ENCODE results near the gene DPY19L1.
"Not testable (repeated sequence)": the region's sequence is repeated elsewhere in the genome, so short reads cannot be mapped to it uniquely, and the experiment has no call there.

Gene DPY19L1

DNA sequence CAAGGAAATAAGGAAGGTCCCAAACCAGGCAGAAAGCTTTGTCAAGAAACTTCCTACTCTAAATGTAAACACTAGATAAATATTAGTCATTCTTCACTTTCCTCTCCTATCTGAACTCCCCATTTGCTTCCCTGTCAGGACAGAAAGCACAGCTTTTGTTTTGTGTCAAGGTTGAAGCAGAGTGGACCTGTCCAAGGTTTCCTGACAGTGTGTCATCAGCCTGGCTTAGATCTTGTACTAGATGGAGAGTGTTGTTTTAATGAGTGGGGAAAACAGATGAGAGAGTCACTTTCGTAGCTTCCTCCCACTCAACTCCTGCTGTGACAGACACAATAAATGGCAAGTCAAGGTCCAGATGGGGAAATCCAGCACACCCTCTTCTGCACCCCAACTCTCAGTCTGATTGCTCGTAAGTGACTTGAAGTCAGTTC, 101.5 kb downstream of the DPY19L1 start:
- DNase-seq (ENCODE audit: insufficient read length, low spot score); FAIRE-seq: not testable (repeated sequence)

- FAIRE-seq = no peak
- no peak for DNase-seq (ENCODE audit: insufficient read length, low spot score)
Observed at GRCh38 chr7:34931739-34932138, 105.5 kb downstream of the DPY19L1 start.

GRCh38 chr7:34929783-34930182, 107.5 kb downstream of the DPY19L1 start:
- DNase-seq (ENCODE audit: insufficient read length, low spot score); FAIRE-seq: not testable (repeated sequence)

- FAIRE-seq (no peak), DNase-seq (ENCODE audit: insufficient read length, low spot score) (no peak)
Observed at GRCh38 chr7:34928560-34928959, 108.7 kb downstream of the DPY19L1 start.

DNA sequence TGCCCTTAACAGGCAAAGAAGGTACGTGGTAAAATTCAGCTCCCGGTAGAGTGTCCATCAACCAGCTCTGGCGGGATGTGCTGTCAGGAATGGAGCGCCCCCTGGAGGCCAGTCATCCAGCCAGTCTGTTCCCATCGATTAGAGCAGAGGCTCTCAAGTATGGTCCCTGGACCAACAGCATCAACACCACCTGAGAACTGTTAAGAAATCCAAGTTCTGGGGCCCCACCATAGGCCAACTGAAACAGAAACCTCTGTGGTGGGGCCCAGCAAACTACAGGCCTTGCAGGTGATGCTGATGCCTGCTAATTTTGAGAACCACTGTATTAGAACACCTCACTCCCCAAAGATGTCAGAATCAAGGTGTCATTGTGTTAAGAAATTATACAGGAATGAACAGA, 109.2 kb downstream of the DPY19L1 start:
- no peak for DNase-seq (ENCODE audit: insufficient read length, low spot score)
- peak; percentile 83 for FAIRE-seq

DNA sequence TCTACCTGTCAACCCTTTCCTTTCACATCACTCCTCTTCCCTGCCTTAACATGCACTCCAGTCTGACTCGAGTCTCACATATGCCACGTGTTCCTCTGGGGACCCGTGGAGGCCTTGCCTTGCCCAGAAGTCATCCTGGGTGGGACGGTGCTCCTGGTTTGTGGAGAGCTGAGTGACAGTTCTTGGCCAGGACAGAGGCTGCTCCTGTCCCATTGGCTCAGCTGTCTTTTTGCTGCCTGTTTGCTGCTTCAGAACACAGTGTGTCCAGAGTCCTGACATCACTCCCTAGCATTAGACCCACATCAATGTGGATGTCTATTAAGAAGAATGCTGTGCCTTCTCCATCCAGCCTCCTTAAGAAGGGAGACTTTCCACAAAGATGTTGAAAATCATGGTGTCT, 116.8 kb downstream of the DPY19L1 start:
- FAIRE-seq; DNase-seq (ENCODE audit: insufficient read length, low spot score): not testable (repeated sequence)

DNA sequence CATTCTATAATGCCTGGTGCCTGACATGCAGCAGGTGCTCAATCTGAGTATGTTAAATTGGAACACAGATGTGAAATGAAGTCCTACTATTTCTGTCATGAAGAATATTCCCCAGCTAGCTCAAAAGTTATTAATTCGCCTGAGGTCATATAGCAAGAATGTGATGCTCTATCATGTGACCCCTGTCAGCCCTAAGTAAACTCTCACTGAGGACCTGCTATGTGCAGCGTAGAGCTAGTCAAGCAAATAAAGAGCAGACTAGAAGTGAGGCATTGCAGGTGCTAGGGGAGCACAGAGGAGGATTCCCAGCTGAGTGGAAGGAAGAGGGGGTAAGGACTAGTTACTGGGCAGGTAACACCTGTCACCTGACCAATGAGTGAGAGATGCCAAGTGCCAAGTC, 118.2 kb downstream of the DPY19L1 start:
- FAIRE-seq; DNase-seq (ENCODE audit: insufficient read length, low spot score): not testable (repeated sequence)

DNA sequence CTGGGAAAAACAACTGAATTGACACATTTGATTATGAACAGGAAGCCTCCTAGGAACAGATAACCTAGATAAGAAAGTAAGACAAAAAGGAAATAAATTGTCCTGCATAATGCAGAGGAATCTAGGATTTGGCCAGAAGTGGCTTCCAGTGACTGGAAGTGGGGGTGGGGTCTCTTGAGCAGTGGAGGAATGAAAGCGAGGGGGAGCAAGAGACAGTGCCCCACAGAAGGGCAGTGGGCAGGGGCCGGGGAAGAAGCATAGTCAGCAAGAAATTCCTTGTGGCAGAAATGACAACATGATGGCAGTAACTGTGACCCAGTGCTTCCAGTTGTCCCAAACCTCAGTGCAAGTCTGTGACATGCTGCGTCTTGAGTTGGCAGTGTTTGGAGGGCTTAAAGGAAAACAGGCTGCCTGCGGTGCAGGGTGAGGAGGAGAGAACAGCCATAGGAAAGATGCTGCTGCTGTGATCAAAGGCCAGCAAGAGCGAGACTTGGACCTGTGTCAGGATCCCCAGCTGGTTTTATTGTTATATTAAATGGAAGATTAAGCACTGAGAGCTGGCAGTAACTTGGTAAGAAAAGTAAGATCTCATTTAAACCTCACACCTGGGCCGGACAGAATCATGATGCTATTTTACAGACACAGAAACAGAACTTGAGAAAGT, 119.0 kb downstream of the DPY19L1 start:
- not testable (repeated sequence) for FAIRE-seq; DNase-seq (ENCODE audit: insufficient read length, low spot score)

GRCh38 chr7:34917515-34917914, 119.8 kb downstream of the DPY19L1 start:
- FAIRE-seq; DNase-seq (ENCODE audit: insufficient read length, low spot score): not testable (repeated sequence)

GRCh38 chr7:34916267-34916666, 121.0 kb downstream of the DPY19L1 start:
- DNase-seq (ENCODE audit: insufficient read length, low spot score) = no peak
- FAIRE-seq = no peak

GRCh38 chr7:34912236-34912635, 125.0 kb downstream of the DPY19L1 start:
- DNase-seq (ENCODE audit: insufficient read length, low spot score) (no peak), FAIRE-seq (no peak)

- not testable (repeated sequence) for DNase-seq (ENCODE audit: insufficient read length, low spot score); FAIRE-seq
Observed at GRCh38 chr7:34906266-34906850, 130.9 kb downstream of the DPY19L1 start.

DNA sequence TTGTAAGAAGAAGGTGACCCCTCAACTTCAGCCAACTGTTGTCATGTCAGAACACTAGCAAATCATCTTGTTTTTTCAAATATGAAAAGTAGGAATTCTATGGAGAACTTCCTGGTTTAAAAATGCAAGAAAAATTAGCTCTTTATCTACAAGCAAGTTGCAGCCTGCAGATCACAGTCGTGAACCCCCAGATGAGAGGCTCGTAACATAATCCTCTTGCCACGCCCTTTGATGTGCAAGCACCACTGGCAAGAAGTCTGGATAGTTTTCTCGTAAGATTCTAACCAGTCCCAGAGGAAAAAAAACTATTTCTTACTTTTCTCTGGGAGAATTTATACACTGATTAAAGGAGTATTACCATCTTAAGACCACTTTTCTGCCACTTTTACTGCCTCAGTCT, 132.3 kb downstream of the DPY19L1 start:
- DNase-seq (ENCODE audit: insufficient read length, low spot score) = no peak

DNA sequence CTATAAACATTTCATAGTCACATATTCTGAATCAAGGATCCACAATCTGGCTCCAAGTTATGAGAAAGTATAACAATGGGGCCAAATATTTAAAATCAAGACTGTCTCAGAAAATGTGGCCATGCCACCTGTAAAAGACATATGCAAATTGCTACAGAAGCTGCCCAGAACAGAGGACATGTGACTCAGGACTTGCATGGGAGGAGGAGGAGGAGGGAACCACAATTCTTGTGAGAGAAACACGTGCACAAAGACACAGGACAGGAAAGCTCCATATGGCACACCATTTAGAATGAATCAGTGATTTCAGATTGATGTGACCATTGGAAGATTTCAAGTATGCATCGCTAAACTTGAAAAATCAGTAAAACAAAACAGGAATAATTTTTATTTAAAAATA, 133.4 kb downstream of the DPY19L1 start:
- FAIRE-seq; DNase-seq (ENCODE audit: insufficient read length, low spot score): not testable (repeated sequence)

More for the DNA sequence above, 132.3 kb downstream of the DPY19L1 start:
- no peak for FAIRE-seq

DNA sequence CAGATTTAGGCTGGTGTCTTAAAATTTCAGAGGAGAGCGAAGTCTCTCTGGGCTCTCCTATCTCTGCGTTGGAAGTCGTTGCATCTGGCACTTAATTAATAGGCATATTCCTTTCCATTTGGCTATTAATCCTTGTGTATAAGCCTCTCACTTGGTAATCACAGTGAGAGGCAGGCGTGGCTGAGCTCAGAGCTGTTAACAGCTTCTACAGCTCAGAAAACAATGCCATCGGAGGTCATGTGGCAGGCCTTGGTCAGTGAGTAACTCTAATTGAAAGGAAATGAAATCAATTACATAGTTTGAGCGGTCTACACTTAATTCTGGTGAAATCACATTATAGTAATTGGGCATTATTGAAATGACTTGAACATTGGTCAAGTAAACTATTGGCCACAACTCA, 135.1 kb downstream of the DPY19L1 start:
- FAIRE-seq (no peak), DNase-seq (ENCODE audit: insufficient read length, low spot score) (no peak)

DNA sequence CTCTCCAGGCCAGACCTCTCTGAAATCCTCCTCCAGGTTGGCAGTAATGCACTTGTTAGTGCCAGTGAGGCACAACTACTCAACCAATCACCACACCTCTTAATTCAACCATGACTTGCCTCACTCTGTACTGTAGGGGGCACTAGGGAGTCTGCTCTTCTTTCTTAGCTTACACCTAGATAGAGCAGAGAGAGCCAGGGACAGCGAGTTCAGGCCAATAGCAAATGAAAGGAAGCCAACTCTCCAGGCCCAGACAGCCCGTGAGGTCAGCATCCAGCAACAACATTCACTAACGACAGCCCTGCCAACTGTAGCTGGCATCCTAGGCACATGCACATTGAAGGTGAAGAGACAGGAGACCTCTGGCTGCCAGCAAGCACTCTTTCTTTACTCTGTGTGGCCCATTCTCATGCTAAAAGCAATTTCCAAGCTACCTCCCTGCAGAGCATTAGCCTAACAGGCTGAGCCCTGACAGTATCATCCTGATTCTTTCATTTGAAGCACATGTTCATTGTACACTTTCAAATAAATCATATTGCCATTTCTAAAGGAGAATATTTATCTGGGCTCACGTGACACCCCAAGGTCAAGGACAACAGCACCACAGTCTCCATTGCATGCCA, 136.3 kb downstream of the DPY19L1 start:
- no peak for FAIRE-seq
- DNase-seq (ENCODE audit: insufficient read length, low spot score) = peak; percentile 13

GRCh38 chr7:34895202-34895601, 142.1 kb downstream of the DPY19L1 start:
- no peak for FAIRE-seq

DNA sequence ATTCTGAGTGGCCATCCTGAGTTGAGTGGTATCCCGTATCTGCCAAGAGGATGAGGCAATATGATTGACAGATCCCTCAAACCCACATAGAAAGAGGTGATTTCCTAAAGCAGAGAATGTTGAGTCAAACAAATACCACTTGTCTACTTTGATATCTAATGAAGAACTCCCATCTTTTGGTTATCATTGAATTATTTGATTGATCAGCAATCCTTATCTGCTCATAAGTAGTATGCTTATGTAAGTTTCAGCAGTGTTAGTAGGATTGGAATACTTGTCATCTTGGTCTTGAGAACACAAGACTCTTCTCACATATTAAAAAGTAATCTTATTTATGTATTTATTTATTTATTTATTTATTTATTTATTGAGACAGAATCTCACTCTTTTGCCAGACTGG, 147.3 kb downstream of the DPY19L1 start:
- no peak for FAIRE-seq

More at GRCh38 chr7:34895202-34895601, 142.1 kb downstream of the DPY19L1 start:
- no peak for DNase-seq (ENCODE audit: insufficient read length, low spot score)

GRCh38 chr7:34886856-34887255, 150.4 kb downstream of the DPY19L1 start:
- FAIRE-seq (no peak), DNase-seq (ENCODE audit: insufficient read length, low spot score) (no peak)

More for the DNA sequence above, 147.3 kb downstream of the DPY19L1 start:
- DNase-seq (ENCODE audit: insufficient read length, low spot score) = no peak

- FAIRE-seq; DNase-seq (ENCODE audit: insufficient read length, low spot score): not testable (repeated sequence)
Observed at GRCh38 chr7:34883855-34884254, 153.4 kb downstream of the DPY19L1 start.

- FAIRE-seq (no peak), DNase-seq (ENCODE audit: insufficient read length, low spot score) (no peak)
Observed at GRCh38 chr7:34879871-34880270, 157.4 kb downstream of the DPY19L1 start.

Data from GM19239 (cell line).